ENCODE measurements around the gene TMPRSS11E.
"Not testable (repeated sequence)": the region's sequence is repeated elsewhere in the genome, so short reads cannot be mapped to it uniquely, and the experiment has no call there.

Gene TMPRSS11E

DNA sequence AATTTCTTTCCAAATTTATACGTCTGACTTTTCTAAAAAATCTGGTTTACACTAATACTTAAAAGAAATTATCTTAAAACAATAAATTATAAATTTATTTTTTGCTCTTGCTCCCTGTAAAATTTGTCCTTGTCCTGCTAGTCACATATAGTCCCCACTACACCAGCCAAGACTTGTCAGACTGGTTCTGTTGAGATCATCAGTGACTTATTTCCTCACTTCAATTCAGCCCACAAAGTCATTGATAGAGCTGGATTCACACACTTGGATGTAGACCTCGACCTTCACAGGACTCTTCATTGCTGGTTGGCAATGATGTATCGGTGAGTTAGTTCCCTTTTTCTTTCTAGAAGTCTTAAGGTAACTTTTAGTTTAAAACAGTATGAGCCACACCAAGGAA is at the start of gene TMPRSS11E:
Gene TMPRSS11E, plus strand, starts transcription at position 263 of the 400 bp plus-strand sequence. Its CDS starts 50 bp downstream, at position 313.
- TF ChIP-seq, protein P1, sequence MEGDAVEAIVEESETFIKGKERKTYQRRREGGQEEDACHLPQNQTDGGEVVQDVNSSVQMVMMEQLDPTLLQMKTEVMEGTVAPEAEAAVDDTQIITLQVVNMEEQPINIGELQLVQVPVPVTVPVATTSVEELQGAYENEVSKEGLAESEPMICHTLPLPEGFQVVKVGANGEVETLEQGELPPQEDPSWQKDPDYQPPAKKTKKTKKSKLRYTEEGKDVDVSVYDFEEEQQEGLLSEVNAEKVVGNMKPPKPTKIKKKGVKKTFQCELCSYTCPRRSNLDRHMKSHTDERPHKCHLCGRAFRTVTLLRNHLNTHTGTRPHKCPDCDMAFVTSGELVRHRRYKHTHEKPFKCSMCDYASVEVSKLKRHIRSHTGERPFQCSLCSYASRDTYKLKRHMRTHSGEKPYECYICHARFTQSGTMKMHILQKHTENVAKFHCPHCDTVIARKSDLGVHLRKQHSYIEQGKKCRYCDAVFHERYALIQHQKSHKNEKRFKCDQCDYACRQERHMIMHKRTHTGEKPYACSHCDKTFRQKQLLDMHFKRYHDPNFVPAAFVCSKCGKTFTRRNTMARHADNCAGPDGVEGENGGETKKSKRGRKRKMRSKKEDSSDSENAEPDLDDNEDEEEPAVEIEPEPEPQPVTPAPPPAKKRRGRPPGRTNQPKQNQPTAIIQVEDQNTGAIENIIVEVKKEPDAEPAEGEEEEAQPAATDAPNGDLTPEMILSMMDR (IDR thresholded peaks at IDR 0.05; ENCODE audit: low read length, missing control alignments): no peak
- DNase-seq (ENCODE audit: low read depth): no peak
- no peak within 1 kb of the TSS for H3K4me3 ChIP-seq (replicated peaks; ENCODE audit: low read depth, low read length)

GRCh38 chr4:68399306-68399705 is 48.0 kb upstream of the TMPRSS11E start:
- TF ChIP-seq, protein P1 (IDR thresholded peaks at IDR 0.05; ENCODE audit: low read length, missing control alignments): no peak
- DNase-seq (ENCODE audit: low read depth): no peak
- H3K4me3 ChIP-seq (replicated peaks; ENCODE audit: low read depth, low read length): no peak overlapping the region

- TF ChIP-seq, protein P1 (IDR thresholded peaks at IDR 0.05; ENCODE audit: low read length, missing control alignments): no peak
Observed at GRCh38 chr4:68401231-68401630, 46.0 kb upstream of the TMPRSS11E start.

DNA sequence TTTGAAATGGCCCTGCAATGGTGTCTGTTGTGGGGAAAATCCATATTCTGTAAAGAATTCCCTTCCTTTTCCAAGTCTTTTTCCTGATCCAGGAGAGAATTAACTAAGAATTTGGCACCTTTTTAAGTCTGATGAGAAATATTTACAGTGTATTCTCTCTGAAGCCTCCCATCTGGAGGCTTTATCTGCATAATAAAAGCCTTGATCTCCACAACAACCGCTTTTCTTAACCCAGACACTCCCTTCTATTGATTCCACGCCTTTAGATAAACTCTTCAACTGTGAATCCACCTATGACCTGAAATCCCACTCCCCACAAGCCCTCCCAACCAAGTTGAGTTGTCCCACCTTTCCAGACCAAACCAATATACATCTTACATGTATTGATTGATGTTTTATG is 43.1 kb upstream of the TMPRSS11E start:
- no peak overlapping the region for H3K4me3 ChIP-seq (replicated peaks; ENCODE audit: low read depth, low read length)
- TF ChIP-seq, protein P1 (IDR thresholded peaks at IDR 0.05; ENCODE audit: low read length, missing control alignments): no peak
- no peak for DNase-seq (ENCODE audit: low read depth)

More at GRCh38 chr4:68401231-68401630, 46.0 kb upstream of the TMPRSS11E start:
- DNase-seq (ENCODE audit: low read depth): no peak
- no peak overlapping the region for H3K4me3 ChIP-seq (replicated peaks; ENCODE audit: low read depth, low read length)

DNA sequence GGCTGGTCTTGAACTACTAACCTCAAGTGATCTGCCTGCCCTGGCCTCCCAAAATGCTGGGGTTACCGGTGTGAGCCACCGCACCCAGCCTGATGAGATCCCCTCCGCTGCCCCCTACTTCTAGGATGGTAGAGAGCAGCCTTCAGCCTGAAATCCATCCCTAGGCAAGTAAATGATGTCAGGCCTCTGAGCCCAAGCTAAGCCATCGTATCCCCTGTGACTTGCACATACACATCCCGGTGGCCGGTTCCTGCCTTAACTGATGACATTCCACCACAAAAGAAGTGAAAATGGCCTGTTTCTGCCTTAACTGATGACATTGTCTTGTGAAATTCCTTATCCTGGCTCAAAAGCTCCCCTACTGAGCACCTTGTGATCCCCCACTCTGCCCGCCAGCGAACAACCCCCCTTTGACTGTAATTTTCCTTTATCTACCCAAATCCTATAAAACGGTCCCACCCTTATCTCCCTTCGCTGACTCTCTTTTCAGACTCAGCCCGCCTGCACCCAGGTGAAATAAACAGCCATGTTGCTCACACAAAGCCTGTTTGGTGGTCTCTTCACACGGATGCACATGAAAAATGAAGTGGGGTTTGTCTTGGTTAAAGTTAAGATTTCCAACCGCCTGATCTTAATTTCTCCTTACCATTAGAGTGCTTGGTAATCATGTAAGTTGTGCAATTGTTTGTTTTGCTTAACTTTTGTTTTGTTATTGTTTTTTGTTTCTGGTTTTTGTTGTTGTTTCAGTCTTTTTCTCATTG is 41.4 kb upstream of the TMPRSS11E start:
- DNase-seq (ENCODE audit: low read depth): not testable (repeated sequence)

DNA sequence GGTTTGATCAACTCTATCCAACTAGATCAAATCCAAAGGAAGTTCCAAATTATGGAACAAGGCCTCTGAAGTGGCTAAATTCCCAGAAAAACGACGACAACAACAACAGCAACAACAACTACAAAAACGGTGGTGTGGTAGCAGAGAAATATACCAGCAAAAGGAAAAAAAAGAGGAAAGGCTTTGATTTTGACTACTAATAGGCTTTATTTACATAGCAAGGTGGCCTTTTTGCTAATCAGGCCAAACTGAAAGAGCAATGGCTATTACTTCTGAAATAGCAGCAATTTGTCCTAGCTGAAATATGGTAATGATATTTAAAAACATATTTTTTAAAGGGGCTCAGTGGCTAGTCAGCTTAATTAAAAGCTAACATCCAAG is 40.8 kb upstream of the TMPRSS11E start:
- no peak for DNase-seq (ENCODE audit: low read depth)
- TF ChIP-seq, protein P1 (IDR thresholded peaks at IDR 0.05; ENCODE audit: low read length, missing control alignments): no peak
- H3K4me3 ChIP-seq (replicated peaks; ENCODE audit: low read depth, low read length): no peak overlapping the region

More for the DNA sequence above, 41.4 kb upstream of the TMPRSS11E start:
- H3K4me3 ChIP-seq (replicated peaks; ENCODE audit: low read depth, low read length): not testable (repeated sequence)

DNA sequence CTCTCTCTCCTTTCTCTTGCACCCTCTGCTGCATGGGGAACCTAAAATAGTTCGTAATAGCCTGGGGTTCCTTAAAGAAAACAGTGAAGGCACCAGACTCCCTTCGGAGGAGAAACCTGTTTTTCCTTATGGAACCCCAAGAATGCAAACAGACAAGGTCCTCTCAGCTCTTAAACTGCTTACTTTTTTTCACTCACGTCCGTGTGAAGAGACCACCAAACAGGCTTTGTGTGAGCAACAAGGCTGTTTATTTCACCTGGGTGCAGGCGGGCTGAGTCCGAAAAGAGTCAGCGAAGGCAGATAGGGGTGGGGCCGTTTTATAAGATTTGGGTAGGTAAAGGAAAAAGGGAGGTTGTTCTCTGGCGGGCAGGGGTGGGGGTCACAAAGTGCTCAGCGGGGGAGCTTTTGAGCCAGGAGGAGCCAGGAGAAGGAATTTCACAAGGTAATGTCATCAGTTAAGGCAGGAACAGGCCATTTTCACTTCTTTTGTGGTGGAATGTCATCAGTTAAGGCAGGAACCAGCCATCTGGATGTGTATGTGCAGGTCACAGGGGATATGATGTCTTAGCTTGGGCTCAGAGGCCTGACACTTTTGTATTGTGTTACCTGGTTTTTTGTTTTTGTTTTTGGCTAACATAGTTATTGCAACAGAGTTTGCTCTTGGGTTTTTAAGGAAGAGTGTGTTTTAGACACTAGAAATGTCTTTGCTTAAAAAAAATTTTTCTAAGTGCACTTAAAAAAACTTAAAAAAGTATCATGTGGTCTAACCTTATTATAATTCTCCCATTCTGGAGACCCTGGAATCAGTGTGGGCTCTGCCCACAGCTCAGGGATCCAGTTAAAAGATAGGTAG is 40.0 kb upstream of the TMPRSS11E start:
- not testable (repeated sequence) for DNase-seq (ENCODE audit: low read depth); H3K4me3 ChIP-seq (replicated peaks; ENCODE audit: low read depth, low read length)
